ENCODE data around the gene CWF19L1.
A peak's percentile ranks its signal among the peaks of the same experiment; 100 is the strongest.

The CWF19L1 gene

DNA sequence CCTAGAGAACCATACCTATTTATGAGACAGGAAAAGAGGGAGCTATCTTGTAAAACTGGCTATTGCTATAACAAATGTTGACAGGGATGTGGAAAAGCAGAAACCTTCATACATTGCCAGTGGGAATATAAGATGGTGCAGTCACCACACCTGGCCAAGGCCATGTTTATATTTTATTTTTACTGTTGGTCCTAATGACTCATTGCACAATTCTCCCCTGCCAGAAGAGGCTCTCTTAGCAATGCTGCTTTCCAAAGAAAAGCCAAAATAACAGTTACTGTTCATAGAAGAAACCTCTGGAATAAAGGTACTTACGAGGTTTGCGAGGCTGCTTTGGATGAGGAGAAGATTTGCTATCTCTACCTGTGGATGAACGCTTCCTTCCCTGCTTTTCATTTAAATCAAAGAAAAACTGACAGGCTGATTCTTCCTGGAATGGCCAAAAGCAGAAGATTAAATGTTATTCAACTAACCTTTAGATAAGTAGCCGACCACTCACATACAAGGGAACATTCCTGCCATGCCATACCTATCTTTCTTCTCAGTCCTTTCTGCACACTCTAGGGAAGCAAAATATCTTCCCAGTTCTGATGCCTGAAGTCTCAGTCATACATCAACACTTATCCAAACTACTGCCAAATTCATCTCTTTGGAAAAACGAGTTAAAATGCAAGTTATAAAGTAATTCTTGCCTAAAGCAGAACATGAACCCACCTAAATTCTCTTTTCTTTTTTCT is 21.8 kb downstream of the CWF19L1 start:
- DNase-seq: no peak

DNA sequence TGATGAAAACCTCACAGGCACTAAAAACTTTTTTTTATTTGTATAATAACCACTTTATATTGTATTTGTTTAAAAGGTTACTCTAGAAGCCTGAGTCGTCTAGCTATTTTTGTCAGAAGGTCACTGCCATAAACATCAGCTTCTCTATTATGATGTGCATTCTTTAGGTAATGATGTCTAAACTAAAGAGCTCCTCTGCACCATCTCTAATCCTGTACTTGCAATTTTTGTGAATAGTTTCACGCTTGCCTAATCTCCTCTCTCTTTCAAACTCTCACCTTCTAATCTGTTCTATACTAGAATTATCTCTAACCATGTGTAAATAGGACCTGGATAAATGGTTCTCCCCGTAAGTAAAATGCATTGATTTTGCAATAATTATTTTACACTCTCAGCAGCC is 27.6 kb downstream of the CWF19L1 start:
- no peak for DNase-seq

DNA sequence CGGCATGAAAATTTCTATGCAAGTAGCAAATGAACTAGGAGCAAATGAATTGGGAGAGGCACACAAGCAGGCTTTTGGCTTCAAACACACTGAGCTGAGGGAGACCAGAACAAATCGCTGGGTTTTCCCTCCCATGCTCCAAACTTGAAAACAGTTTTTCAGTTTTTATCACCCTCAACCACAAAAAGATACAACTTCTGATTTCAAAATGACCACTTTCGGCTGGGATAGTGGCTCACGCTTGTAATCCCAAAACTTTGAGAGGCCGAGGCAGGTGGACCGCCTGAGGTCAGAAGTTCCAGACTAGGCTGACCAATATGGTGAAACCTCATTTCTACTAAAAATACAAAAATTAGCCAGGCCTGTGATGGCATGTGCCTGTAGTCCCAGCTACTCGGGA is 29.0 kb downstream of the CWF19L1 start:
- no peak for DNase-seq

DNA sequence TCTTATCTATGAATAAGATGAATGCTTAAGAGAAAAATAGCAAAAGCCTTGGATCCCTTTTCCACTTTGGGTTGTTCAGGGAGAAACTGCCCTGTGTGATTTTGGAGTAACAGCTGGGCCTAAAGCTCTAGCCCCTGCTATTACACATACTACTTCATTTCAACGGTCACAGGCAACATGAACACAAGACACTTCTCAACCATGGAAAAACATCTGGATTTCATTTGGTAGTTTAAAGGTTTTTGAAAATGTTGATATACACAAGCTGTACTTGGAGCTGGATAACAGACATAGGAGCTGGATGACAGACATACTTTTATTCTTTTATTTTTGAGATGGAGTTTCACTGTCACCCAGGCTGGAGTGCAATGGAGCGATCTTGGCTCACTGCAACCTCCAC is 35.3 kb downstream of the CWF19L1 start:
- DNase-seq: no peak

DNA sequence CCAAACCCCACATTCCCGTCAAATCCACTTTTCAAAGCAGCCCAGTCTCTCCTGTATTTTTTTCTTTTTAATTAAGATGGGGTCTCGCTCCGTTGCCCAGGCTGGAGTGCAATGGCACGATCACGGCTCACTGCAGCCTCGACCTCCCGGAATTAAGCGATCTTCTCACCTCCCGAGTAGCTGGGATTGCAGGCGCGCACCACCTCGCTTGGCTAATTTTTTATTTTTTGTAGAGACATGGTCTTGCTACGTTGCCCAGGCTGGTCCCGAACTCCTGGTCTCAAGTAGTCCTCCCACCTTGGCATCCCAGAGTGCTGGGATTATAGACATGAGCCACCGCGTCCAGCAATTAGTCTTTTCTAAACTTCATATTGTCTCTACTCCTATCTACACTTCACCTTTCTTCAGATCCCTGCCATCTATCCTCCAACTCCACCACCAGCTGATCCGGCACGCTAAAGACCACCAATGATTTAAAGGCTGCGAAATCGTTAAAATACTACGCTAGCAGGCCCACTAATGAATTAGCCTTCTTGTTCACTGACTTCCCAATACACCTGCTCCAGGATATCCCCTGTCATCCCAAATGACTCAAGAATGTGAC is 37.5 kb downstream of the CWF19L1 start:
- no peak for DNase-seq

DNA sequence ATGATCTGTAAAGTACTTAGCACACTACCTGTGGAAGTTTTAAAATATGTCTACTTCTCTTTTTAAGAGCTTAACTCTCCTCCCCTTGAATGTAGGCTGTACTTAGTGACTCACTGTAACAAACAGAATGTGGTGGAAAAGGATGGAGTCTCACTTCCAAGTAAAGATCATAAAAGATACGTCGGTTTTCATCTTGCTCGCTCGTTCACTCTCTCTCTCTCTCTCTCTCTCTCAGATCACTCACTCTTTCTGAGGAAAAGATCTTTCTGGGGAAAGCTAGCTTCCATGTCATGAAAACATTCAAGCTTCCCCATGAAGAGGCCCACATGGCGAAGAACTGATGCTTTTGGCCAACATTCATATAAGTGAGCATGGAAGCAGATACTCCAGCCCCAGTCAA is 43.6 kb downstream of the CWF19L1 start:
- no peak for DNase-seq

DNA sequence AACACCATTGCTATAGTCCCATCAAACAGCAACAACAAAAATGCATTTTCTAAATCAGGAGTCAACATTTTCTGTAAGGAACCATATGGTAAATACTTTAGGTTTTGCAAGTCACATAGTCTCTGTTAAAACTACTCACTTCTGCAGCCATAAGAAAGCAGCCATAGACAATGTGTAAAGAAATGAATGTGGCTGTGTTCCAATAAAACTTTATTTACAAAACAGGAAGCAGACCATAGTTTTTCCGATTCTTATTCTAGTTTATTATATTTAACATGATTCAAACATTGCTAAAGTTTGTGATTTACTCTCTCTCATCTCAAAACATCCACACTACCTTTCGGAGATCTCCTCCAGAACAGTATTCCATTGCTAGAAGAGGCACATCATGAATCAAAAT is 44.9 kb downstream of the CWF19L1 start:
- no peak for DNase-seq

DNA sequence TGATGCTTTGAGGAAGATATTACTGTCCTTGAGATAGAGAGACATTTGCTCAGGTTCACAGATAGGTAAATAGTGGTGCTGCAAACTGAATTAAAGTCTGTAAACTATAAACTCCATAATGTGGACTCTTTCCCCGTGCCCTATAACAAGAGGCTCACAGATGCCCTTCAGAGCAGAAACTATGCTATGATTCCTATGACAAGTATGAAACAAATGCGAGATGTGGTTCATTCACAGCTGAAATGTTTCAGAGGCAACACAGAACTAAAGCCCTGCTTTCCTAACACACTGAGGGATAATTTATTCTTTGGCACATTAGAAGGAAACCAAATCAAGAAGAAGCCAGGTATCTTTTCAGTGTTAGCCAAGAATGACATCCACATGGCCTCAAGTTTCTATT is 51.4 kb downstream of the CWF19L1 start:
- no peak for DNase-seq

DNA sequence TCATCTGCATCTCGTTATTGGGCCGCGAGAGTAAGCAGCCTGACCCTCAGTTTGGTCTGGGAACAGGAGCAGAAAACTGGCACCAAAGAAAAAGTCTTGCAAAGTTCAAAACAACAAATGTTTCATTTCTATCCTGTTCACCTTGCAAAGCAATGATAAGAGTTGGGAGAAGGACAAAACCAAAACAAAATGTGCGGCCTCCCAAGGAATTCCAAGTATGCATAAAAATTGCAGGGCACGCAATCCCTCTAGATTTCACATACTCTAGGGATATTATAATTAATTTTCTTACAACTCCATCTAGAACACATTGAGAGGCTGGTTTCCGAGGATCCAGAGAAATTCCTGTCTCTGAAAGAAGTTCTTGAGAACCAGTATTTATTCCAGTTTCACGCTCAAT is 58.1 kb downstream of the CWF19L1 start:
- DNase-seq: no peak

DNA sequence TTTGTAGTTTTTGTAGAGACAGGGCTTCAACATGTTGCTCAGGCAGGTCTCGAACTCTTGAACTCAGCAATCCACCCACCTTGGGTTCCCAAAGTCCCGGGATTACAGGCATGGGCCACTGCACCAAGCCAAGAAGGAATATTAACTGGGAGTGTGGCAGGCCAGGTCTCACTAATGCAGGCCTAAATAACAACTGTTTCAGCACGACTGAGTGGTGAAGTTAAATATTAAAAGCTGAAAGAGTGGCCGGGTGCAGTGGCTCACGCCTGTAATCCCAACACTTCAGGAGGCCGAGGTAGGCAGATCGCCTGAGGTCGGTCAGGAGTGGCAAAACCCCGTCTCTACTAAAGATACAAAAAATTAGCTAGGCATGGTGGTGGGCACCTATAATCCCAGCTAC is 59.2 kb downstream of the CWF19L1 start:
- no peak for DNase-seq

DNA sequence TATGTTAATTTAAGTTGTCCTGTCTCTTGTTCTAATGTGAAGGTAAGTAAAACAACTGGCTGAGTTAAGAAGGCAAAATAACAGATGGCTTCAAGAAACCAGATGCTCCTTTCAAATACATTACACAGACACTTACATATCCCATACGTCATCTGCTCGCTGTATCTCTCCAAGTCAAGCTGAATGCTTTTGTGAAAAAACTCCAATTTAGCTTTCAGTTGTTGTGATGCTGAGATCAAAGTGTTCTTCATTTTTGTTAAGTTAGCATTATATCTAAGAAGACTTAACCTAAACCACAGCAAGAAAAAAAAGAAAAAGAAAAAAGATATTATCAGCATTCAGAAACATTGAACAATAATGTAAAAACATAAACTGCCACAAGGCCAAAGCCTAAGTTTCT is 63.1 kb downstream of the CWF19L1 start:
- DNase-seq: no peak

DNA sequence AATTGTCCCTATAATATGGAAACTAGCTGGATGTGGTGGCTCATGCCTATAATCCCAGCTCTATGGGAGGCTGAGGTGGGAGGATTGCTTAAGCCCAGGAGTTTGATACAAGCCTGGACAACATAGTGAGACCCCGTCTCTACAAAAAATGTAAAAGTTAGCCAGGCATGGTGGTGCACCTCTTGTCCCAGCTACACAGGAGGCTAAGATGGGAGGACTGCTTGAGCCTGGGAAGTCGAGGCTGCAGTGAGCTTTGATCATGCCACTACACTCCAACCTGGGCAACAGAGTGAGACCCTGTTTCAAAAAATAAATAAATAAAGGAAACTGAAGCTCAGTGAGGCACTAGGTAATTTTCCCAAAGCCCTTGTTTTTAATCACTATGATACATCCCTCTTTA is 65.9 kb downstream of the CWF19L1 start:
- DNase-seq: no peak

DNA sequence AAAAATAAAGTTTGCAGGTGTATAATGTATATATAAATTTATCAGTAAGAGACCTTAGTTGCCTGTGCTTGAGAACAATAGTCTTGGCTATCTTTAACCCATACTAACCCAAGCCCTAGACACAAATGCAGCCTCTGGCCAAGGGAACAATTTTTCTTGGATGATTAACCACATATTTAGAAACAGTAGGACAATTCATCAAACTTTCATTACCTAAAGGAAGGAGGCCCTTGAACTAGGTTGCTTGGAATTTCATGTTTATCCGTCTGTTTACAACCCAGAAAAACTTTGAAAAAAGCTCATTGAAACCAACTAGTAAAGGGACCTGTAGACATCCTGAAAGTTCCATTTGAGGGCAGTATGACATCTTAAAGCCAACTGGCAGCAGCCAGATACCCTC is 72.7 kb downstream of the CWF19L1 start:
- no peak for DNase-seq

DNA sequence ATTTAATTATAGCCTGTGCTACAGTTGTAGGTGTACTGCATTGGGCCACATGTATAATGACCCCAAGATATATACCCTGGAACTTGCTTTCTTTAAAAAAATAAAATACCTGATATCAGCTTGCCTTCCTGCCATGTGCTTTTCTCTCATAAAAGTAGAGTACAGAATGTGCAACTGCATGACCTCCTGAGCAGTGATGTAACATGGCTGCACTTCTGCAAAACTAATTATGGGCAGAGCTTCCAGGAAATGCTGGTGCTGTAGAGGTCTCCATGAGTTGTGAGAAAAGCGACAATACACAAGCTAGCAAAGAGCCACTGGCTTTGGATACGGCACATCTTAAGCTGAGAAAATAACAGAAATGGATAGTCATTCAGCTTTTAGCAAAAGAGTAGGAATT is 75.1 kb downstream of the CWF19L1 start:
- DNase-seq: no peak

DNA sequence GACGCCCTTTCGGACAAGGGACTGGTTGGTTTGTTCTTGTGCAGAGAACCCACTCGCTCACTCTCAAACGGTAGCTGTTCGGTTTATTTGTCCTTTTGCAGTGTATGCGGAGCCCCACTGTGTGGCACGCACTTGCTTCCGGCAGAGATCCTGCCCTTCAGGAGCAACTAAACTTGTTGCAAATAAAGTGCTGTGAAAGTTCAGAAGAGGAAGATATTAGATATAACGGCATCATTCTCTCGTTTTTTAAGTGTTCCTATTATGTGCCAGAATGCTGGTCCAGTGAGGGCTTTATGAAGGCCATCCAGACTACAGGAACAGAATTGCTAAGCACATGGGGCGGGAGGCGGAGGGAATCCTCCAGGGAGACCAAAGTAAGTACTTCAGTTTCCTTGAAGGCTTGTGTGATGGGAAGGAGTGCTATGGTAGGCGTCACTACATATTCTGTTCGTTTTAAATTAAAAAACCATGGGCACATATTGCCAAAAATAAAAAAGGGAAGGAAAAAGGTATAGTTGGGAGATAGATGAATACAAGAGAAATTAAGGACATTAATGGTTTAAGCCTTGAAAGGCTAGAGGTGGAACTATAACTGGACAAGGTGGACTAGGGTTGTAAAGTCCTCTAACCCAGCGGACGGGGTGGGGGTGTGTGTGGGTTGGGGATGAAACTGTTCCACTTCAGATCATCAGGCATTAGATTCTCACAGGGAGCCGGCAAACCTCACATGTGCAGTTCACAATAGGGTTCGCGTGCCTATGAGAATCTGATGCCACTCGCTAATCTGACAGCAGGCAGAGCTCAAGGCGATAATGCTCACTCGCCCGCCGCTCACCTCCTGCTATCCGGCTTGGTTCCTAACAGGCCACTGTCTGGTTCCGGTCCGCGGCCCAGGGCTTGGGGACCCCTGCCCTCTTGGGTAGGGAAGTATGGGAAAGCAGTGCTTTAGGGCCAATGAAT is 80.9 kb downstream of the CWF19L1 start:
- DNase-seq: peak; percentile 8 to 12

DNA sequence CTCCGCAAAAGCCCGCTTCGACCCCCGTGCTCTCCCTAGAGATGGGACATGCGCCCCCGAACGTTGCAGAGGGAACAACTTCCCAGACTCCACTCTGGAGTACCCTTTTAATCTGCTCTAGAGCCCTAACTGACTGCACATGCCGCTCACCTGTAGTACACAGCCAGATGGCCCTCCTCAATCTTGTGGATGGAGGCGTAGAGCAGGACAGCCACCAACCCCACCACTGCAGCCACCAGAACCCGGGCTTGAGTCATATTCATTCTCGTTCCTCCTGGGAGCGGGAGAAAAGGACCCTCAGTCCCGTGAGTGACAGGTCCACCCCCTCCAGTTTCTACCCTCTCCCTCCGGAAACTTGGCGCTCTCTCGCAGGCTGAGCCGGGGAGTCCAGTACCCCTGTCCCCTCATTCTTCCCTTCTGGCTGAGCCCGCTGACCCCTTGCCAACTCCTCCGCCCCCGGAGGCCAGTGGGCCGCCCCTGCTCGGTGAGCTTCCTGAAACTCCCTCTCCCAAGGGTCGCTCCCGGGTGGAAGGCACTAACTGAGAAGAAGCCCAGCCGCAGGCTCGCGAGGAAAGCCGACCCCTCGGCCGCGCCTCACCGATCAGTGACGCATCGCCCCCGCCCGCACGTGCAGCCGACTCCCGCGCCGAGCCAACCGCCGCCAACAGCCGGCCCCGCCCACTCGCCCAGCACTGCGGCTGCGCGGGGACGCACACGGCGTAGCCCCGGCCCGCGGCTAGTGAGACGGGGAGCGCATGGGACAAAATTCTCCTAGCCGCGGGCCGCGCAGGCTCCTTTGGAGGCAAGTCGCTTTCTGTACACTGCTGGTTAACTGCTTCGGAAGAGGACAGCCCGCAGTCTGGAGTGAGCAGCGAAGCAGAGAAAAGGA is 81.8 kb downstream of the CWF19L1 start, which contains the start of gene ERLIN1:
Gene ERLIN1 (minus strand): TSS at position 666 of the 889 bp plus-strand sequence. CDS start 403 bp downstream, at position 263.
- peak; percentile 65 to 88 for DNase-seq

DNA sequence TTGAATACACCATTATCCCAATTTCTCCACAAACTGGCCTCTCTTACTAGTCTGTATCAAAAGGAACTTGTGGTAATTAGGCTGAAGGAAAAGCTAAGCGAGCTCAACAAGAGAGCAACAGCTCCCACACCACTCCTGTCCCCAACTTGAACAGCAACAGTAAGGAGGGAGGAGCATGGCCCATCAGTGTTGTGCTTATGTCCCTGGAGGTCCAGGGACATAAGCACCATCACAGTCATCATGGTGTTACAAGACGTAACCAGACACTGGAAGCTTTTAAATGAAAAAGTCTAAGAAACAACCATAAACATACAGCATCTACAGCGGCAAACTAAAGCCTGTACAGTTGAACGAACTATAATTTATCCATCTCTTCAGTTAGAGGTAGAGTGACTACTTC is 82.6 kb downstream of the CWF19L1 start:
- DNase-seq: no peak

DNA sequence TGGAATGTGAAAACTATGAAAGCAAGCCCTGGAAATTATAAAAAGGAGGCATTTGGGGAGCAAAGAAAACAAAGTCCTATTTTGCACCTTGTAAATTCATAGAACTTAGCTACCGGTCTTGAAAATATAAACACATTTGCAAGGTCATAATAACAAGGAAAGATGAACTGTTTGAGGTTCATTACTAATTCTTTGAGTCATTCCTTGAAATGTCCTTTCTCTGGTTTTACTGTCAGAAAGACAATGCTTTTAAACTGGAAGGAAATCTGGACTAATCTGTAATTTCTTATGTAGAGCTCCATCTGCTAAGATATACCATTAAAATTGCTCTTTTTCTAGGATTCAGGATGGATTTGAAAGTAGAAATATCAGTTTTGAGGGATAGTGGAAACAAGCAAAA is 83.0 kb downstream of the CWF19L1 start:
- no peak for DNase-seq

DNA sequence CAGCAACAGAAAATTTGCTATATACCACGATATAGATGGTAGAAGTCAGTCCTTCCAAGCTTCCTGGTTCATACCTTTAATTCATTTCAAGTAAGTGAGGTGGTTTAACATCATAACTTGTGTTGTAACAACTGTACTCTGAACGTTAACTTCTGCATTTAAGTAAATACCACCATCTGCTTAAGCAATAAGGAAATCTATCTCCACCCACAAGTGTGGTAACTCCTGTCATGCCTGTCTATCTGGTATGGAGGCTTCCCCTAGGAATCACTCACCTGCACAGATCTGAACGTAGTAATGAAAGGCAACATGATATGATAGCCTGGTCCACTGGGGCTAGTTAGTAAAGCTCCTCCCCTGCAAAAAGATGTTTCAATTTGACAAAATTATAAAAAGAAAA is 84.0 kb downstream of the CWF19L1 start:
- no peak for DNase-seq

DNA sequence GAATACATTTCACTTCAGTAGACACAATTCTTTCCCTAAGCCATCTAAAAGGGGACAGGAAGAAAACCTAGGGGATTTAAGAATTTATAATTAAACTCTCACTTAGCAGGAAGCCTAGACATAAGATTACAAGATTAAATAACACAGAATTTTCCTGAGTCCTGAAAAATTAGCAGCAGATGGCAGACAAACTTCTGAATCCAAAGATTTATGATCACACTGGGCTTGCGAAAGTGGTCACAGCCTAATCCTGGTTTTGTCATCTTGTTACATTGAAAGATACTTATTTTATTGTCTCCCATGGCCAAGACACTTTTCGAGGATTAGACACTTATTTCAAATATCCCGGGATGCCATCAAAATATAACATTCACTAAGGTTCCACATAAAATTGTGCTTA is 84.5 kb downstream of the CWF19L1 start:
- DNase-seq: no peak

Data from NCI-H446 (cell line).